Lung (tissue), 12 donors: ENCODE results near the gene RC3H2. TPM values are rescaled to one million over a fixed set of nuclear protein-coding genes. Genes with fewer than 3 reads are reported as not detected.

Experiments
- ATAC-seq: fragments of 200-7000 bp; cut with Tn5 transposase; one replicate; pipeline ENCODE4 v1.9.1; 2020; ENCODE audit warnings: moderate number of reproducible peaks; ENCODE audit not compliant: insufficient read depth, low FRiP score
- DNase-seq, 3 donors: peaks; one replicate each; pipeline ENCODE4 v3.0.0-alpha.2; 2013 to 2017
- H3K27ac ChIP-seq, 2 donors: one replicate each; pipeline ENCODE4 v1.5.1; 2013; ENCODE audit warnings: mild to moderate bottlenecking in 2 of 2, moderate library complexity in 2 of 2, control low read depth in 1 of 2, inconsistent platforms in 1 of 2, low read depth in 1 of 2, low read length in 1 of 2
- H3K27me3 ChIP-seq, 3 donors: one replicate each; pipeline ENCODE4 v1.5.1; 2013; ENCODE audit warnings: low read length in 2 of 3; ENCODE audit not compliant: control insufficient read depth in 3 of 3, insufficient read depth in 3 of 3
- H3K36me3 ChIP-seq, 4 donors: one replicate each; pipeline ENCODE4 v1.5.1; 2013; ENCODE audit warnings: low read length in 4 of 4, mild to moderate bottlenecking in 1 of 4, moderate library complexity in 1 of 4; ENCODE audit not compliant: control insufficient read depth in 4 of 4, insufficient read depth in 4 of 4
- H3K4me1 ChIP-seq, 5 donors: one replicate each; pipeline ENCODE4 v1.5.1; 2013; ENCODE audit warnings: low read length in 5 of 5, mild to moderate bottlenecking in 2 of 5, moderate library complexity in 1 of 5; ENCODE audit not compliant: control insufficient read depth in 5 of 5, insufficient read depth in 5 of 5
- H3K4me3 ChIP-seq: one replicate; pipeline ENCODE4 v1.5.1; 2013; ENCODE audit warnings: mild to moderate bottlenecking, control low read depth, moderate library complexity
- H3K9ac ChIP-seq, 2 donors: one replicate each; pipeline ENCODE4 v1.5.1; 2013; ENCODE audit warnings: low read length in 2 of 2, control low read depth in 1 of 2; ENCODE audit not compliant: insufficient read depth in 1 of 2
- H3K9me3 ChIP-seq, 4 donors: one replicate each; pipeline ENCODE4 v1.5.1; 2013; ENCODE audit warnings: low read length in 3 of 4, mild to moderate bottlenecking in 1 of 4, moderate library complexity in 1 of 4; ENCODE audit not compliant: control insufficient read depth in 4 of 4, insufficient read depth in 3 of 4
- CTCF ChIP-seq: IDR thresholded peaks from 2 replicates; pipeline ENCODE4 v1.5.1; 2012; ENCODE audit warnings: mild to moderate bottlenecking; ENCODE audit errors: control extremely low read depth, extremely low read depth
- WGBS, 2 donors: extraction: QIAGEN DNeasy Blood & Tissue Kit; methylation state at CpG; one replicate each; pipeline ENCODE4 v1.1.7; 2013; 5-methylcytosine and 5-hydroxymethylcytosine counted together
- polyA plus RNA-seq, 2 donors: library from polyadenylated mRNA; stranded (reverse); fragments of 200-250 nt; gene quantifications; one replicate each; pipeline ENCODE4 v1.2.1, GENCODE V29; 2013
- total RNA-seq, 2 donors: library from RNA; depleted of rRNA in 1 of 2; stranded (reverse); fragments of >200 nt in 1 of 2; gene quantifications; one replicate each; pipeline ENCODE4 v1.2.1, GENCODE V29; 2014 to 2021
- donor health status: control.
- donor health status: control.
- donor health status: Bipolar disorder and iron deficiency.
- donor health status: healthy.
- donor health status: DM: yes; HTN: yes; CAD: no.

The RC3H2 gene
- total and polyA plus RNA-seq, 4 donors = 11.9 to 60.2 (median 25.4) TPM

- H3K36me3 ChIP-seq = peaks cover 2 to 22% (median 11%) of the 10 kb centered on the region in 4 donors
These were observed 58.7 kb downstream of the RC3H2 start for GRCh38 chr9:122846371-122846940.

GRCh38 chr9:122845116-122845515 is 60.0 kb downstream of the RC3H2 start:
- ATAC-seq (no peak), DNase-seq (no peak)
- Histone ChIP-seq H3K4me3 (no peak overlapping the region), H3K36me3 (peaks cover 0 to 14% (median 5%) of the 10 kb centered on the region in 4 donors), H3K4me1 (no peaks in the 10 kb centered on the region), H3K27me3 (no peaks in the 10 kb centered on the region), H3K9me3 (no peaks in the 10 kb centered on the region), H3K9ac (no peak overlapping the region), H3K27ac (no peak overlapping the region)
- WGBS, 2 donors = 93% methylated on average over 3 of the region's 3 CpGs
- TF ChIP-seq CTCF = no peak

More at GRCh38 chr9:122846371-122846940, 58.7 kb downstream of the RC3H2 start:
- Histone ChIP-seq H3K9me3 (no peaks in the 10 kb centered on the region), H3K4me1 (no peaks in the 10 kb centered on the region), H3K27ac (no peak overlapping the region), H3K27me3 (no peaks in the 10 kb centered on the region), H3K9ac (no peak overlapping the region), H3K4me3 (no peak overlapping the region)
- WGBS, 2 donors = 85 to 90% methylated on average over 5 of the region's 5 CpGs
- ATAC-seq (no peak), DNase-seq (no peak)
- TF ChIP-seq CTCF = no peak

- no peak for ATAC-seq
These were observed 61.0 kb downstream of the RC3H2 start for GRCh38 chr9:122844137-122844536.

More at GRCh38 chr9:122844137-122844536, 61.0 kb downstream of the RC3H2 start:
- no peak for TF ChIP-seq CTCF
- peaks cover 0 to 14% (median 4%) of the 10 kb centered on the region in 4 donors for H3K36me3 ChIP-seq
- no peak overlapping the region for H3K27ac ChIP-seq
- no peak for DNase-seq
- no peaks in the 10 kb centered on the region for H3K9me3 ChIP-seq
- WGBS, 2 donors = 94 to 98% methylated on average over 1 of the region's 1 CpG
- no peak overlapping the region for H3K9ac ChIP-seq
- H3K27me3 ChIP-seq = no peaks in the 10 kb centered on the region
- H3K4me1 ChIP-seq = no peaks in the 10 kb centered on the region
- no peak overlapping the region for H3K4me3 ChIP-seq
